LNCAP (cell line): Measurements from ENCODE around the gene FAM149A.
A peak's percentile ranks its signal among the peaks of the same experiment; 100 is the strongest.

Experiments
- CTCF ChIP-seq: fragments of 450-650 bp; IDR thresholded peaks from 2 replicates; pipeline ENCODE4 v1.5.1; 2017; ENCODE audit warnings: mild to moderate bottlenecking

Gene FAM149A

GRCh38 chr4:186104114-186104889 is at the start of gene FAM149A:
Gene FAM149A (plus strand): TSS chr4:186104704.
- TF ChIP-seq CTCF, result no peak

- no peak for TF ChIP-seq CTCF
Measured at GRCh38 chr4:186058253-186058979, 46.1 kb upstream of the FAM149A start.

DNA sequence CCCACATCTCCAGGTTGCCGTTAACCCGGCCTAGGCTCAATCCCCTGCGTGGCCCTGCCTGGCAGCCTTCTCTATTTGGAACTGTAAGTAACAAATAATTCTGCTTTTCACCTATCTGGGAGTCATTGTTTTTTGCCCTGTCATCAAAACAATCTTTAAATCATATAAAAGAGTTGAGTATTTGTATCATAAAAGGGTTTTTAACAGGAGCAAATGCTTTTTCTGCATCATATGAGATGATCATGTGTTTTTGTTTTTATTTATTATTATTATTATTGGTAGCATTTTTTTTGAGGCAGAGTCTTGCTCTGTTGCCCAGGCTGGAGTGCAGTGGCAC is 45.6 kb upstream of the FAM149A start:
- TF ChIP-seq CTCF, result no peak

- TF ChIP-seq CTCF, result no peak
Measured at GRCh38 chr4:186061921-186062320, 42.6 kb upstream of the FAM149A start.

GRCh38 chr4:186067757-186068385 is 36.6 kb upstream of the FAM149A start:
- TF ChIP-seq CTCF, result peak; percentile 50

DNA sequence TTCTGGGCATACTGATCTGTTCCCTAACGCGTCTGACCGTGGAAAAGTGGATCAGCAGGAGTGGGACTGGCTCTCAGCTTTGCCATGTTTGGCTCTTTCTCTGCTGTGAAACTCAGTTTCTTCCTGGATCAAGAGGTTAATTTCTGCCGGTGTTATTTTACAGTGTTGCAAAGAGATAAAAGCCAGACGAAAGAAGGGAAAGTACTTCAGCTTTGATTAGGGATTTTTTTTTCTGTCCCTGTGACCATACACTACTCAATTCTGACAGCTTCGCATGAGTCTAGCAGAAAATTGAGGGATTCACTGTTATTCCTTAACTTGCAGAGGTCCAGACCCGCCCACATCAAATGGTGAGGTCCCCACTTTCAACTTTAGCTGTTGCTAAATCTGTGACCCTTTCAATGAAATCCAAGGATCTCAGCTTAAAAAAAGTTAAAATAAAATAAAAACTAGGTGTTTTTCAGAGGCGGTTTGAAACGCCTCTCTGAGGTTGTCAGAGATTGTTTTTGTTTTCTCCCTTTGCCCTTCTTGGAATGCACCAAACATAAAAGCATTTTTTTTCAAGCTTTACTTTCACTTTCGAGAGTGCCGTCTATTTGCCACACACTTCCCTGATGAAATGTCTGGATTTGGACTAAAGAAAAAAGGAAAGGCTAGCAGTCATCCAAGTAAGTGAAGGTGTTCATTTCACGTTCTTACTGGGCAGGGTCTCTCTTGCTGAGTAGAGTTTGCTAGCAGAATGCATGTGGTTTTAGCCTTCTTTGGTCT is 35.7 kb upstream of the FAM149A start, which contains the start of gene TLR3:
Gene TLR3 (plus strand): TSS at position 576 of the 768 bp plus-strand sequence. CDS start 7,464 bp downstream, outside the sequence.
- no peak for TF ChIP-seq CTCF

GRCh38 chr4:186069729-186070128 is 34.8 kb upstream of the FAM149A start:
- TF ChIP-seq CTCF, result no peak
